IPS-15b (cell line): ENCODE measurements around the gene HCFC1.

Experiments
- H3K27me3 ChIP-seq: one replicate; pipeline ENCODE4 v1.6.1; 2013; ENCODE audit warnings: low read length; ENCODE audit not compliant: control insufficient read depth, insufficient read depth
- H3K36me3 ChIP-seq: one replicate; pipeline ENCODE4 v1.6.1; 2013; ENCODE audit warnings: low read length; ENCODE audit not compliant: control insufficient read depth, insufficient read depth
- H3K4me1 ChIP-seq: one replicate; pipeline ENCODE4 v1.6.1; 2013; ENCODE audit warnings: mild to moderate bottlenecking, low read length; ENCODE audit not compliant: control insufficient read depth, insufficient read depth
- H3K4me3 ChIP-seq: one replicate; pipeline ENCODE4 v1.5.1; 2013; ENCODE audit warnings: low read depth, low read length
- H3K9ac ChIP-seq: one replicate; pipeline ENCODE4 v1.6.1; 2013; ENCODE audit warnings: low read depth, mild to moderate bottlenecking, low read length
- H3K9me3 ChIP-seq: one replicate; pipeline ENCODE4 v1.6.1; 2013; ENCODE audit warnings: mild to moderate bottlenecking, low read length; ENCODE audit not compliant: control insufficient read depth, insufficient read depth

The HCFC1 gene

DNA sequence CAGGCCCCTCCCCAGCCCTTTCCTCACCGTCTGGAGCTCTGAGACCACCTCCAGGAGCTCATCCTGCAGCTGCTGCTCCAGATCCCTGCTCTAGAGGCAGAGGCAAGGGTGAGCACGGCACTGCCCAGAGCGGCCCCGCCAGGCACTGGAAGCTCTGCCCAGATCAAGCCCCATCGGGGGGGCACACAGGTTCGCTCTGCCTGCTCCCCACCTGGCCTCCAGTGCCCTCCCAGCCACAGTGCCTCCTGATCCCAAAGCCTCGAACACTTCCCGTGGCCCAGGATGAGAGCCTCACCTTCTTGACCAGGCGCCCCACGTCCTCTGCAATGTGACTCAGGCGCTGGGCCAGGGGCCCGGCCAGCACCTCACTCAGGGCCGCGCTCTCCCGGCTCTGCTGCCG is 50.5 kb downstream of the HCFC1 start:
- peaks cover 5% of the 10 kb centered on the region for H3K36me3 ChIP-seq
- H3K9ac ChIP-seq: no peak overlapping the region
- H3K27me3 ChIP-seq: no peaks in the 10 kb centered on the region
- H3K9me3 ChIP-seq: no peaks in the 10 kb centered on the region
- no peak overlapping the region for H3K4me3 ChIP-seq
- no peaks in the 10 kb centered on the region for H3K4me1 ChIP-seq

DNA sequence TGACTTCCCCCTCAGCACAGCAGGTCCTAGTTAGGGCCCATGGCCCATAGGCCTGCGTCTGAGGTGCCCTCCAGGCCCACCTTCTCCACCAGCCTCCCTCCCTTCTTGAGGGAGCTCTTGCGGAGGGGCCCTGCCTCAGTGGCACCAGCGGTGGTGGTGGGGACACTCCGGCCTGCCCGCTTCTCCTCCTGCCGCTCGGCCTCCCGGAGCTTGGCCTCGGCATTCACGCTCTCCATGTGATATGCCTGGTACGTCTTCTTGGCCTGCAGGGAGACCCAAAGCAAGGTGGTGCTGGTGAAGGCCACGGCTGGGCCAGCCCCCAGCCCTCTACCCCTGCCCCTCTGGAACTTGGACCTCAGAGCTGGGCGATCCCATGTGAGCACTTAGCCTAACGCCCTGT is 51.1 kb downstream of the HCFC1 start:
- no peak overlapping the region for H3K4me3 ChIP-seq
- no peaks in the 10 kb centered on the region for H3K9me3 ChIP-seq
- H3K4me1 ChIP-seq: no peaks in the 10 kb centered on the region
- peaks cover 5% of the 10 kb centered on the region for H3K36me3 ChIP-seq
- H3K9ac ChIP-seq: no peak overlapping the region
- no peaks in the 10 kb centered on the region for H3K27me3 ChIP-seq

DNA sequence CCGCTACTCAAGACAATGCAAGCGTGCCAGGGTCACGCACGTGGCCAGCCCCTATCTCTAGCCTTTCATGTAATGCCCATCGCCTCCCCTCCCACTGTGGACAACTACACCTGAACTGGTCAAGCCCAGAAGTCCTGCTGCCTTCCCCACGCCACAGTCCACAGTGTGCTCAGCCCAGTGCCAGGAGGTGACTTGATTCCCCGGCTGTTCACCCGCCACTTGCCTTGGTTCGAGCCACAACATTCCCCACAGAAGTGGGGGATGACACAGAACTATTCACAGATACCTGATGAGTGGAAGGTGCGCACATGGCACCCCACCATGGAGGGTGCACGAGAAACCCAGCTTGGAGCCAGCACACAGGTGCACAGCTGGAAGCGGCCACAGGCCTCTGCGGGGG is 52.3 kb downstream of the HCFC1 start:
- Histone ChIP-seq H3K4me3 (no peak overlapping the region), H3K4me1 (no peaks in the 10 kb centered on the region), H3K9ac (no peak overlapping the region), H3K9me3 (no peaks in the 10 kb centered on the region), H3K27me3 (no peaks in the 10 kb centered on the region), H3K36me3 (peaks cover 5% of the 10 kb centered on the region)

DNA sequence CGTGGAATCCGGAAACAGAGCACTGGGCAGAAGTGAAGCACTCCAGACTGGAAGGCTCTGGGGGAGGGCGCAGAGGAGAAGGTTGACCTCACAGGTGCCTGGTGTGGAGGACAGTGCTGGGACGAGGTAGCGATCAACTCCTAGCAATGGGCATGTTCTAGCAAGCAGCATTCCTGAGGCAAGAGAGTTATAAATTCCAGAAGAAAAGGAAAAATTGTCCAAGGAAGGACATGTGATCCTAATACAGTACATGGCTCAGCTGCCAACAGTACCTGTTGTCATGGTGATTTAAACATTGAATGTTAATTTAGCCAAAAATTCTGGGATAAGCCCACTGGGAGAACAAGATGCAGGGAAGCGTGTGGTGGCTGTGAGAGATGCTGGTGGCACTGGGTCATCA is 53.7 kb downstream of the HCFC1 start:
- Histone ChIP-seq H3K27me3 (no peaks in the 10 kb centered on the region), H3K4me3 (no peak overlapping the region), H3K9me3 (no peaks in the 10 kb centered on the region), H3K4me1 (no peaks in the 10 kb centered on the region), H3K9ac (no peak overlapping the region), H3K36me3 (peaks cover 8% of the 10 kb centered on the region)

DNA sequence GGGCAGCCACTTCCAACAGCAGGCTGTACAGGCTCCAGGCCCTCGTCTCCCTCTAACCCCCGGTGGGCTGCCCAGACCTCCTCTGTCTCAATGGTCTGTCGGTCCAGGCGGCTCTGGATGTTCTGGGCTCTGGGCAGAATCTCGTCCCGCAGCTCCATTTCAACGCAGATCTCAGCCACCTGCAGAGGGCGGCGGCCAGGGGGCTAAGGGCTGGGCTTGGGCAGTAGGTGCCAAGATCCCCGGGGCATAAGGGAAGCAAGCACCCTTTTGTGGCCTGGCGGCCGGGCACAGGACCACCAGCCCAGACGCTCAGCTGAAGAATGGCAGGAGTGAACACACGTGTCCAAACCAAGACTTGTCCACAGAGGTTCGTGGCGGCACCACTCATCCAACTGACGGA is 57.9 kb downstream of the HCFC1 start:
- no peaks in the 10 kb centered on the region for H3K9me3 ChIP-seq
- H3K27me3 ChIP-seq: no peaks in the 10 kb centered on the region

DNA sequence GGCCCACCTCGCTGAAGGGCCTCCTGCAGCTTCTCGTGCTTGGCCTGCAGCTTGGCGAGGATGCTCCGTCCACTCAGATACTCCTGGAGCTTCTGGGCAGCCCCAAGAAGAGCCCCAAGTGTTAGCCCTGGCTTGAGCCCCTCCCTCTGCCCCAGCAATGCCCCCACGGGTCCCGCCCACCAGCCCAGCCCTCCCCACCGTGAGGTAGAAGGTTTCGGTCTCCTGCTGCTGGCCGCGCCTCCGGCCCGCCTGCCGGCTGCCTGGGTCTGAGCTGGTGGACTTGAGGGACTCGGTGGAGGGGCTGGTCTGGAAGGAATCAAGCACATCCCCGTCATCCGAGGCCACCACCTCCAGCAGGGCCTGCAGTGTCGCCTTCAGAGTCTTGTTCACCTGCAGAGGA is 58.4 kb downstream of the HCFC1 start:
- Histone ChIP-seq H3K27me3 (no peaks in the 10 kb centered on the region), H3K9ac (no peak overlapping the region), H3K36me3 (peaks cover 3% of the 10 kb centered on the region), H3K4me3 (no peak overlapping the region), H3K9me3 (no peaks in the 10 kb centered on the region), H3K4me1 (no peaks in the 10 kb centered on the region)

More for the DNA sequence above, 57.9 kb downstream of the HCFC1 start:
- Histone ChIP-seq H3K4me1 (no peaks in the 10 kb centered on the region), H3K36me3 (peaks cover 6% of the 10 kb centered on the region), H3K4me3 (no peak overlapping the region), H3K9ac (no peak overlapping the region)

DNA sequence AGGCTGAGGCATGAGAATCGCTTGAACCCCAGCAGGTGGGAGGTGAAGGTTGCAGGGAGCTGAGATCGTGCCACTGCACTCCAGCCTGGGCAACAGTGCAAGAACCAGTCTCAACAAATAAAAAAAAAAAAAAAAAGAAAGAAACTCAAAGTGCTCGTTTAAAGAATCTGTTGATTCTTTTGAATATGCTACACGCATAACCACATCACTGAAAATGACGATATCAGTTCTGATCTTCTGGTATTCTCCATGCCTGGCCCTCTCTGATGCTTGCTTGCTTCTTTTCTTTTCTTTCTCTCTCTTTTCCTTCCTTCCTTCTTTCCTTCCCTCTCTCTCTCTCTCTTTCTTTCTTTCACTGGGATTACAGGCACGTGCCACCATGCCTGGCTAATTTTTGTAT is 59.8 kb downstream of the HCFC1 start:
- Histone ChIP-seq H3K36me3 (peaks cover 3% of the 10 kb centered on the region), H3K9me3 (peaks cover 4% of the 10 kb centered on the region), H3K27me3 (no peaks in the 10 kb centered on the region), H3K4me3 (no peak overlapping the region), H3K4me1 (no peaks in the 10 kb centered on the region), H3K9ac (no peak overlapping the region)

DNA sequence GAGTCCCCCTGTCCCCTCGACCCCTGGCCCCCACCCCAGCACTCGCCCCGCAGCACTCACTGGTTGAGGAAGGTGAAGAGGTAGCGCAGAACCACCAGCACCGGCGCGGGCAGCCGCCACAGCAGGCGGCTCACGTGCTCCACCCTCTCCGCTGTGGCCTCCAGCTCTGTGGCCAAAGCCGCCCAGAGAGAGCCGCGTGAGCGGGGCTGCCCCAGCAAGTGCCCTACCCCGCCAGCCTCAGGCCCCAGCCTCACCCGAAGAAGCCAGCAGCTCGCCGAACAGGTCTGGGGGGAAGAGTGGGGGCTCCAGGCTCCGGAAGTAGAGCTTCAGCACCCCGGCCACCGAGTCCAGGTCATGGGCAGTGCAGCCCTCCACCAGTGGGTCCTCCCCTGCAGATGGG is 61.2 kb downstream of the HCFC1 start:
- no peaks in the 10 kb centered on the region for H3K4me1 ChIP-seq

DNA sequence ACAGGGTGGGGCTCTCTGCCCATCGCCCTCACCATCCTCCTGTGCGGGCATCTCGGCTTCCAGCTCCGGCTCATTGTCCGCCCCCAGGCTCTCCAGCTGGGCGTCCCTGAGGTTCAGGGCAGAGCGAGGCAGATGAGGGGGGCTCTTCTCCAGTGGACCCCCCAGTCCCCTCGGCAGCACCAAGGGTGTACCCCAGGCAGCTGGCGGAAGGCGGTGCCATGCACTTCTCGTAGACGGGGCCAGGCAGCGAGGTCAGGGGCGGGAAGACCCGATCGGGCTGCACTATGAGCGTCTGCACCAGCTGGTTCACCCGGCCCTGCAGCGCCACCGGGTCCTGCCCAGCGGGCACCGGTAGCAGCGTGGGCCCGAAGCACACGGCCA is 61.6 kb downstream of the HCFC1 start:
- Histone ChIP-seq H3K4me1 (no peaks in the 10 kb centered on the region), H3K9me3 (peaks cover 4% of the 10 kb centered on the region), H3K27me3 (no peaks in the 10 kb centered on the region), H3K9ac (no peak overlapping the region), H3K36me3 (peaks cover 3% of the 10 kb centered on the region), H3K4me3 (no peak overlapping the region)

More for the DNA sequence above, 61.2 kb downstream of the HCFC1 start:
- Histone ChIP-seq H3K27me3 (no peaks in the 10 kb centered on the region), H3K36me3 (peaks cover 3% of the 10 kb centered on the region), H3K4me3 (no peak overlapping the region), H3K9ac (no peak overlapping the region), H3K9me3 (peaks cover 4% of the 10 kb centered on the region)

DNA sequence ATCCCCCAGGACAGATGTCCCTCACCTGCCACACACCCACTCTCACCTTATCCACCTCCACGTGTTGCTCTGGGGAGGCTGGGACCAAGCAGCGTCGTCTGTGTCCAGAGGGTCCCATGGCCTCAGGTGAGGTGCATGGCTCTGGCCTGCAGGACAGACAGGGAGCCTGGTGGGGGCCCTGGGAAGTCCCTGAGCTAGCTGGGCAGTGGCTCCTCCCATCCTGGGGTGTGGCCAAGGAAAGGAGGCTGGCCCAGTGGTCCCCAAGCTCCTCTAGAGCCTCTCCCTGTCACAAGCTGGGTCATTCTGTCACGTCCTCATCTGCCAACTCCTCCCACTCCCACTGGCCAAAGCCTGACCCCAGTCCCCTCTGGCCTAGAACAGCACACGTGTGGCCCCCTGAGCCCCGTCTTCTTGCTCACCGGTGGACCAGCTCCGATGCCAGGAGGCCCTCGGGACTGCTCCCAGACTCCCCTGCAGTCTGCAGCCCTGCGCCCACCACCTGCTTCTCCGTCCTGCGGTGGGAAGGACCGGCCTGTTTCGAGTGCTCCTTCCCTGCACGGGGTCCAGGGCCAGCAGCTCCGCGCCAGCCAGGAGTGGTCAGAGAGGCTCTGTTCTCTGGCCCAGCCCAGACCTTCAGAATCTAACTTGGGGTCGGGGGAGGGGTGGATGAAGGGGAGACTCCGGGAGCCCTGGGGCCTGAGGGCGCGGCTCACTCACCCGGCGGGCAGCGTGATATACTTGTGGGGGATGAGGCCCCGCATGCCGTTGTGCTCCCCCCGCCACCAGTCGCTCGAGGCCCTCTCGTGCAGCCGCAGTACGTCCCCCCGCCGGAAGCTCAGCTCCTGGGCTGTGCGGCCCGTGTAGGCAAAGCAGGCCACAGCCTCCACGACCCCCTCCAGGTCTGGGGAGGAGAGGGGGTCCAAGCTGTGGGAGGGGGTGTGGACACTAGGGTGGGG is 62.3 kb downstream of the HCFC1 start:
- Histone ChIP-seq H3K4me3 (no peak overlapping the region), H3K4me1 (no peaks in the 10 kb centered on the region), H3K9me3 (peaks cover 4% of the 10 kb centered on the region), H3K27me3 (no peaks in the 10 kb centered on the region), H3K36me3 (peaks cover 3% of the 10 kb centered on the region), H3K9ac (no peak overlapping the region)

DNA sequence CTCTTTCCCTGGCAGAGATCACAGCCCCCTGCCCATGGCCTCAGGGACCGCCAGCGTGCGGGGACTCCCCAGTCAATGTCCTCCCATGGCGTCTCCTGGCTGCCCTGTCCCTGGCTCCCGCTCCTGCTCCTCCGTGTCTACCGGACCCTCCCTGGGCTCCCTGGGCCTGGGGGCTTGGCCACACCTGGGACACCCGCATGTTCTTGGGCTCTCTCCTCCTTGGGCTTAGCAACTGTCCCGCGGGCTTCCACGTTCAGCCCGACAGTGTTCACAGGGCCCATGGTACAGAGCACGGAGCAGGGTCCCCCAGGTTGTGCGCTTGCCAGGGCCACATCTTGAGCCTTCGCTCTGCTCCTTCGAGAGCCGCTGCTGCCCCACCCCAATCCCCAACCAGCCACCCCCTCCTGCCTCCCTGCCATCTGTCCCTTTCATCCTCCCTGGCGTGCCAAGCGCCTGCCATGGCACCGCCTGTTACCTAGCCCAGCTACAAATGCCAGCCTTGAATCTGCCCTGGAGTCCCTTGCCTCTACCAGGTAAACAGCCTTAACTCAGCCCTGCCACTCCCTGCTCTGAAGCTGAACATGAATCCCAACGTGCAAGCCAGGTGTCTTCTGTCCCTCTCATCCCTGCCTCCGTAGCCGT is 63.3 kb downstream of the HCFC1 start:
- Histone ChIP-seq H3K4me1 (no peaks in the 10 kb centered on the region), H3K9me3 (peaks cover 4% of the 10 kb centered on the region), H3K27me3 (no peaks in the 10 kb centered on the region), H3K9ac (no peak overlapping the region), H3K4me3 (no peak overlapping the region), H3K36me3 (no peaks in the 10 kb centered on the region)

DNA sequence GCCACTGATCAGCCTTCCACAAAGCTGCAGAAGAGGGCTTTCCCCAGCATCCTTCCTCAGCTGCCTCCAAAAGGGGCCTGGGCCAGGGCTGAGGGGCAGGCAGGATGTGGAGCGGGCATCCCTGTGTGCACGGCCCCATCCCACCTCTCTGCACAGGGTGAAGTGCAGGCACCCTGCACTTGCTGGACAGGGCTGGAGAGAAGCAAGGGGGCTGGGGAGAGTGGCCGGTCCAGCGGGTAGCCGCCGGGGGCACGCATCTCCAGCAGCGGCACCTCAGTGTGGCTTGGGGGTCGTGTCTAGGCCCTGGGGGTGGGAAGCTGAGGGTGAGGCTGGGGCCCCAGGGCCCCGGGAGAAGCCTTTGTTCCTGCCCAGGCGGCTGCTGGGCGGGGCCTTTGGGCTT is 64.2 kb downstream of the HCFC1 start:
- Histone ChIP-seq H3K36me3 (no peaks in the 10 kb centered on the region), H3K27me3 (no peaks in the 10 kb centered on the region), H3K9me3 (peaks cover 4% of the 10 kb centered on the region), H3K4me3 (no peak overlapping the region), H3K4me1 (no peaks in the 10 kb centered on the region), H3K9ac (no peak overlapping the region)
